Measurements from ENCODE around the gene GPRC6A. TPM values are rescaled to one million over a fixed set of nuclear protein-coding genes. Genes with fewer than 3 reads are reported as not detected.

The GPRC6A gene
- total and polyA plus RNA-seq, 4 donors: not detected

DNA sequence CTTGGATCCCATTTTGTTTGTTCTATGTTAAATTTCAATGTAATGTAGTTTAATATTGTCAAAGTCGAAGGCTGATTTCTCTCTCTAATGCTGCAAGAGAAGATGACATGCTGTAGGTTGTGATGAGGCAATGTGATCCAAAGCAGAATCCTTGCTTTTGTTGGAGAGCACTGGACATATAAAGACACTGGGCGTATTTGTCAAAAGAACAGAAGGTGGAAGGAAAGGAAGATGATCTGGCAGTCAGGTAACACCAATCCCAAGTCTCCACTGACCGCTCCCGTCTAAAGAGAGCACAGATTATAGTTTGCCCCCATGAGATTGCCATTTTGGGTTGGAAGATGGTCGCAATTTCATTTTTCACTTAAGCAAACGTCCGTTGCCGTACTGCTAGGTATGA, 47.2 kb upstream of the GPRC6A start:
- 27% methylated on average over 8 of the region's 8 CpGs for WGBS
- Histone ChIP-seq H3K27ac (ENCODE audit: low read depth in 1 of 2, low read length in 2 of 2) (no peak overlapping the region), H3K4me1 (ENCODE audit: control insufficient read depth in 4 of 4, insufficient read depth in 4 of 4, low read length in 3 of 4) (peaks cover 2 to 12% (median 8%) of the 10 kb centered on the region in 4 donors), H3K4me3 (ENCODE audit: low read depth in 1 of 3, low read length in 3 of 3) (no peak overlapping the region), H3K9me3 (ENCODE audit: control insufficient read depth in 4 of 4, low read length in 3 of 4) (no peaks in the 10 kb centered on the region), H3K36me3 (ENCODE audit: control insufficient read depth in 4 of 4, insufficient read depth in 3 of 4, low read depth in 1 of 4, low read length in 3 of 4) (no peaks in the 10 kb centered on the region), H3K27me3 (ENCODE audit: control insufficient read depth in 4 of 4, insufficient read depth in 4 of 4, low read length in 3 of 4) (peaks cover 0 to 12% (median 7%) of the 10 kb centered on the region in 4 donors), H3K9ac (ENCODE audit: low read depth in 1 of 2, low read length in 2 of 2) (no peak overlapping the region)
- TF ChIP-seq, protein P1, sequence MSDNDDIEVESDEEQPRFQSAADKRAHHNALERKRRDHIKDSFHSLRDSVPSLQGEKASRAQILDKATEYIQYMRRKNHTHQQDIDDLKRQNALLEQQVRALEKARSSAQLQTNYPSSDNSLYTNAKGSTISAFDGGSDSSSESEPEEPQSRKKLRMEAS (IDR thresholded peaks at IDR 0.05): no peak
- TF ChIP-seq EGR1 (IDR thresholded peaks at IDR 0.05; ENCODE audit: low read depth in 2 of 2): no peak
- TF ChIP-seq HNF4G (IDR thresholded peaks at IDR 0.05): no peak
- TF ChIP-seq, protein P2, sequence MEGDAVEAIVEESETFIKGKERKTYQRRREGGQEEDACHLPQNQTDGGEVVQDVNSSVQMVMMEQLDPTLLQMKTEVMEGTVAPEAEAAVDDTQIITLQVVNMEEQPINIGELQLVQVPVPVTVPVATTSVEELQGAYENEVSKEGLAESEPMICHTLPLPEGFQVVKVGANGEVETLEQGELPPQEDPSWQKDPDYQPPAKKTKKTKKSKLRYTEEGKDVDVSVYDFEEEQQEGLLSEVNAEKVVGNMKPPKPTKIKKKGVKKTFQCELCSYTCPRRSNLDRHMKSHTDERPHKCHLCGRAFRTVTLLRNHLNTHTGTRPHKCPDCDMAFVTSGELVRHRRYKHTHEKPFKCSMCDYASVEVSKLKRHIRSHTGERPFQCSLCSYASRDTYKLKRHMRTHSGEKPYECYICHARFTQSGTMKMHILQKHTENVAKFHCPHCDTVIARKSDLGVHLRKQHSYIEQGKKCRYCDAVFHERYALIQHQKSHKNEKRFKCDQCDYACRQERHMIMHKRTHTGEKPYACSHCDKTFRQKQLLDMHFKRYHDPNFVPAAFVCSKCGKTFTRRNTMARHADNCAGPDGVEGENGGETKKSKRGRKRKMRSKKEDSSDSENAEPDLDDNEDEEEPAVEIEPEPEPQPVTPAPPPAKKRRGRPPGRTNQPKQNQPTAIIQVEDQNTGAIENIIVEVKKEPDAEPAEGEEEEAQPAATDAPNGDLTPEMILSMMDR (IDR thresholded peaks at IDR 0.05; ENCODE audit: low read depth, low read length, missing input control): no peak
- no peak for DNase-seq (ENCODE audit: low spot score)

DNA sequence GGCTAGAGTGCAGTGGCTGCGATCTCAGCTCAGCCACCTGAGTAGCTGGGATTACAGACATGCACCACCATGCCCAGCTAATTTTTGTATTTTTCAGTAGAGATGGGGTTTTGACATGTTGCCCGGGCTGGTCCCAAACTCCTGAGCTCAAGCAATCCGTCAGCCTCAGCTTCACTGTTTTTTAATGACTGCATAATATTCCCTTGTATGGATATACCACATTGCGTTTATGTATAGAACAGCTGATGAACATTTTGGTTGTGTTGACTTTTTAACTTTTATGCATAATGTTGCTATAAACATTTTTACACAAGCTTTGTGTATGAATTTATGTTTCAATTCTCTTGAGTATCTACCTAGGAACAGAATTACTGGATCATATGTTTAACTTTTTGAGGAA, 43.9 kb upstream of the GPRC6A start:
- Histone ChIP-seq H3K9ac (ENCODE audit: low read depth in 1 of 2, low read length in 2 of 2) (no peak overlapping the region), H3K27ac (ENCODE audit: low read depth in 1 of 2, low read length in 2 of 2) (no peak overlapping the region), H3K9me3 (ENCODE audit: control insufficient read depth in 4 of 4, low read length in 3 of 4) (no peaks in the 10 kb centered on the region), H3K27me3 (ENCODE audit: control insufficient read depth in 4 of 4, insufficient read depth in 4 of 4, low read length in 3 of 4) (peaks cover 0 to 12% (median 5%) of the 10 kb centered on the region in 4 donors), H3K4me1 (ENCODE audit: control insufficient read depth in 4 of 4, insufficient read depth in 4 of 4, low read length in 3 of 4) (peaks cover 2 to 11% (median 8%) of the 10 kb centered on the region in 4 donors), H3K4me3 (ENCODE audit: low read depth in 1 of 3, low read length in 3 of 3) (no peak overlapping the region), H3K36me3 (ENCODE audit: control insufficient read depth in 4 of 4, insufficient read depth in 3 of 4, low read depth in 1 of 4, low read length in 3 of 4) (no peaks in the 10 kb centered on the region)
- 87% methylated on average over 4 of the region's 4 CpGs for WGBS
- TF ChIP-seq SP1 (IDR thresholded peaks at IDR 0.05) (no peak), TAF1 (conservative IDR thresholded peaks at IDR 0.05) (no peak), YY1 (IDR thresholded peaks at IDR 0.05) (no peak), RAD21 (IDR thresholded peaks at IDR 0.05) (no peak), HNF4G (IDR thresholded peaks at IDR 0.05) (no peak), JUND (IDR thresholded peaks at IDR 0.05) (no peak), FOXA1 (IDR thresholded peaks at IDR 0.05) (no peak), FOXA2 (IDR thresholded peaks at IDR 0.05) (no peak), NR2F2 (IDR thresholded peaks at IDR 0.05) (no peak), HNF4A (conservative IDR thresholded peaks at IDR 0.05) (no peak), GABPA (IDR thresholded peaks at IDR 0.05 in 1 of 2, conservative IDR thresholded peaks at IDR 0.05 in 1 of 2) (no peak), RXRA (IDR thresholded peaks at IDR 0.05) (no peak), EGR1 (IDR thresholded peaks at IDR 0.05; ENCODE audit: low read depth in 2 of 2) (no peak)
- TF ChIP-seq, protein P3, sequence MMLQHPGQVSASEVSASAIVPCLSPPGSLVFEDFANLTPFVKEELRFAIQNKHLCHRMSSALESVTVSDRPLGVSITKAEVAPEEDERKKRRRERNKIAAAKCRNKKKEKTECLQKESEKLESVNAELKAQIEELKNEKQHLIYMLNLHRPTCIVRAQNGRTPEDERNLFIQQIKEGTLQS (IDR thresholded peaks at IDR 0.05): no peak
- TF ChIP-seq, protein P1 (IDR thresholded peaks at IDR 0.05): no peak
- TF ChIP-seq, protein P2 (IDR thresholded peaks at IDR 0.05; ENCODE audit: low read depth, low read length, missing input control): no peak
- TF ChIP-seq, protein P4, sequence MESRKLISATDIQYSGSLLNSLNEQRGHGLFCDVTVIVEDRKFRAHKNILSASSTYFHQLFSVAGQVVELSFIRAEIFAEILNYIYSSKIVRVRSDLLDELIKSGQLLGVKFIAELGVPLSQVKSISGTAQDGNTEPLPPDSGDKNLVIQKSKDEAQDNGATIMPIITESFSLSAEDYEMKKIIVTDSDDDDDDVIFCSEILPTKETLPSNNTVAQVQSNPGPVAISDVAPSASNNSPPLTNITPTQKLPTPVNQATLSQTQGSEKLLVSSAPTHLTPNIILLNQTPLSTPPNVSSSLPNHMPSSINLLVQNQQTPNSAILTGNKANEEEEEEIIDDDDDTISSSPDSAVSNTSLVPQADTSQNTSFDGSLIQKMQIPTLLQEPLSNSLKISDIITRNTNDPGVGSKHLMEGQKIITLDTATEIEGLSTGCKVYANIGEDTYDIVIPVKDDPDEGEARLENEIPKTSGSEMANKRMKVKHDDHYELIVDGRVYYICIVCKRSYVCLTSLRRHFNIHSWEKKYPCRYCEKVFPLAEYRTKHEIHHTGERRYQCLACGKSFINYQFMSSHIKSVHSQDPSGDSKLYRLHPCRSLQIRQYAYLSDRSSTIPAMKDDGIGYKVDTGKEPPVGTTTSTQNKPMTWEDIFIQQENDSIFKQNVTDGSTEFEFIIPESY (IDR thresholded peaks at IDR 0.05): no peak
- TF ChIP-seq, protein P5, sequence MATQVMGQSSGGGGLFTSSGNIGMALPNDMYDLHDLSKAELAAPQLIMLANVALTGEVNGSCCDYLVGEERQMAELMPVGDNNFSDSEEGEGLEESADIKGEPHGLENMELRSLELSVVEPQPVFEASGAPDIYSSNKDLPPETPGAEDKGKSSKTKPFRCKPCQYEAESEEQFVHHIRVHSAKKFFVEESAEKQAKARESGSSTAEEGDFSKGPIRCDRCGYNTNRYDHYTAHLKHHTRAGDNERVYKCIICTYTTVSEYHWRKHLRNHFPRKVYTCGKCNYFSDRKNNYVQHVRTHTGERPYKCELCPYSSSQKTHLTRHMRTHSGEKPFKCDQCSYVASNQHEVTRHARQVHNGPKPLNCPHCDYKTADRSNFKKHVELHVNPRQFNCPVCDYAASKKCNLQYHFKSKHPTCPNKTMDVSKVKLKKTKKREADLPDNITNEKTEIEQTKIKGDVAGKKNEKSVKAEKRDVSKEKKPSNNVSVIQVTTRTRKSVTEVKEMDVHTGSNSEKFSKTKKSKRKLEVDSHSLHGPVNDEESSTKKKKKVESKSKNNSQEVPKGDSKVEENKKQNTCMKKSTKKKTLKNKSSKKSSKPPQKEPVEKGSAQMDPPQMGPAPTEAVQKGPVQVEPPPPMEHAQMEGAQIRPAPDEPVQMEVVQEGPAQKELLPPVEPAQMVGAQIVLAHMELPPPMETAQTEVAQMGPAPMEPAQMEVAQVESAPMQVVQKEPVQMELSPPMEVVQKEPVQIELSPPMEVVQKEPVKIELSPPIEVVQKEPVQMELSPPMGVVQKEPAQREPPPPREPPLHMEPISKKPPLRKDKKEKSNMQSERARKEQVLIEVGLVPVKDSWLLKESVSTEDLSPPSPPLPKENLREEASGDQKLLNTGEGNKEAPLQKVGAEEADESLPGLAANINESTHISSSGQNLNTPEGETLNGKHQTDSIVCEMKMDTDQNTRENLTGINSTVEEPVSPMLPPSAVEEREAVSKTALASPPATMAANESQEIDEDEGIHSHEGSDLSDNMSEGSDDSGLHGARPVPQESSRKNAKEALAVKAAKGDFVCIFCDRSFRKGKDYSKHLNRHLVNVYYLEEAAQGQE (IDR thresholded peaks at IDR 0.05): no peak
- no peak for DNase-seq (ENCODE audit: low spot score)

Data from liver (tissue), 9 donors.